Measurements from ENCODE around the gene CDS2. TPM values are rescaled to one million over a fixed set of nuclear protein-coding genes. Genes with fewer than 3 reads are reported as not detected.

Gene CDS2
- total RNA-seq, 3 donors from 2014 or later (not counting 1 experiment from before 2014, with no cell fraction given) = 45.6 to 54.7 (median 53.8) TPM

GRCh38 chr20:5181958-5182357 is 55.1 kb downstream of the CDS2 start:
- Histone ChIP-seq H3K27ac (ENCODE audit: low read length) (no peak overlapping the region), H3K36me3 (ENCODE audit: control insufficient read depth, insufficient read depth, low read length) (peaks cover 66% of the 10 kb centered on the region), H3K4me3 (ENCODE audit: low read length) (no peak overlapping the region), H3K9me3 (ENCODE audit: control insufficient read depth, insufficient read depth, low read length) (no peaks in the 10 kb centered on the region), H3K4me1 (ENCODE audit: control insufficient read depth, insufficient read depth, low read length) (no peaks in the 10 kb centered on the region), H3K27me3 (ENCODE audit: control insufficient read depth, insufficient read depth, low read length) (no peaks in the 10 kb centered on the region)
- intact Hi-C loops (cut with micrococcal nuclease) = no loop called here
- TF ChIP-seq CTCF (IDR thresholded peaks at IDR 0.05) = no peak
- Mint-ChIP-seq H3K27me3 (ENCODE audit: low read depth in 2 of 2) (no peaks in the 10 kb centered on the region), H3K4me1 (peaks cover 11 to 12% of the 10 kb centered on the region in 2 donors), H3K27ac (no peak overlapping the region), H3K4me3 (no peak overlapping the region), H3K9me3 (no peaks in the 10 kb centered on the region), H3K36me3 (peaks cover 14% of the 10 kb centered on the region)
- no peak for ATAC-seq
- no peak for DNase-seq

- Mint-ChIP-seq H3K4me3 (no peak overlapping the region), H3K9me3 (no peaks in the 10 kb centered on the region), H3K27ac (no peak overlapping the region), H3K36me3 (peaks cover 14% of the 10 kb centered on the region), H3K27me3 (ENCODE audit: low read depth in 2 of 2) (no peaks in the 10 kb centered on the region), H3K4me1 (peaks cover 11 to 12% of the 10 kb centered on the region in 2 donors)
- Histone ChIP-seq H3K4me1 (ENCODE audit: control insufficient read depth, insufficient read depth, low read length) (no peaks in the 10 kb centered on the region), H3K27ac (ENCODE audit: low read length) (no peak overlapping the region), H3K9me3 (ENCODE audit: control insufficient read depth, insufficient read depth, low read length) (no peaks in the 10 kb centered on the region), H3K36me3 (ENCODE audit: control insufficient read depth, insufficient read depth, low read length) (peaks cover 68% of the 10 kb centered on the region), H3K4me3 (ENCODE audit: low read length) (no peak overlapping the region), H3K27me3 (ENCODE audit: control insufficient read depth, insufficient read depth, low read length) (no peaks in the 10 kb centered on the region)
- DNase-seq (no peak), ATAC-seq (no peak)
- intact Hi-C loops (cut with micrococcal nuclease) = no loop called here
- no peak for TF ChIP-seq CTCF (IDR thresholded peaks at IDR 0.05)
- WGBS (ENCODE audit: insufficient coverage) = 92% methylated on average over 1 of the region's 2 CpGs
These were observed 55.9 kb downstream of the CDS2 start for GRCh38 chr20:5182615-5183254.

DNA sequence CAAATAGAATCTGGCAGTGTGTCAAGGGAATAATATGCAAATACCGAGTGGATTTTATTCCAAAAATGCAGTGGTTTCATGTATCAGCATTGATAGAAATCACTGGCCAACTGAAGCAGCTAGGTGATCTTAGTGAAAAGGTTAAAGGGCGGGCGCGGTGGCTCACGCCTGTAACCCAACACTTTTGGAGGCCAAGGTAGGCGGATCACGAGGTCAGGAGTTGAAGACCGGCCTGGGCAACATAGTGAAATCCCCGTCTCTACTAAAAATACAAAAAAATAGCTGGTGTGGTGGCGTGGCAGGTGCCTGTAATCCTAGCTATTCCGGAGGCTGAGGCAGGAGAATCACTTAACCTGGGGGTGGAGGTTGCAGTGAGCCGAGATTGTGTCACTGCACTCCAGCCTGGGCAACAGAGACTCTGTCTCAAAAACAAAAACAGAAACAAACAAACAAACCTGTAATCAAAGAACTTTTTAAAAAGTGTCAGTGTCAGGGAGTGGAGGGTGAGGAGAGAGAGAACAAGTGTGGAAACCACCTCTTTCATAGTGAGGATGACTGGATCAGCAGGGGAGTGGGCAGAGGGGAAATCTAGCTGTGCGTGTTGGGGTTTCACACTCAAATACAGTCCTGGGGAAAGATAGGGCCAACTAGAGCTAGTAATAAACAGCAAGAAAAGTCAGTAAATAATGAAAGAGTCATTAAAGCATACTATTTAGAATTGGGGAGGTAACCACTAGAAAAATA is 57.1 kb downstream of the CDS2 start:
- no peaks in the 10 kb centered on the region for H3K27me3 Mint-ChIP-seq (ENCODE audit: low read depth in 2 of 2)
- H3K4me1 Mint-ChIP-seq = peaks cover 4 to 6% of the 10 kb centered on the region in 2 donors
- peaks cover 71% of the 10 kb centered on the region for H3K36me3 ChIP-seq (ENCODE audit: control insufficient read depth, insufficient read depth, low read length)
- H3K27ac ChIP-seq (ENCODE audit: low read length) = no peak overlapping the region
- intact Hi-C loops (cut with micrococcal nuclease) = no loop called here
- no peaks in the 10 kb centered on the region for H3K9me3 Mint-ChIP-seq
- H3K4me3 Mint-ChIP-seq = no peak overlapping the region
- H3K4me1 ChIP-seq (ENCODE audit: control insufficient read depth, insufficient read depth, low read length) = no peaks in the 10 kb centered on the region
- no peak for TF ChIP-seq CTCF (IDR thresholded peaks at IDR 0.05)
- peak in 1 of 3 donors; percentile 31 for ATAC-seq
- no peaks in the 10 kb centered on the region for H3K27me3 ChIP-seq (ENCODE audit: control insufficient read depth, insufficient read depth, low read length)
- DNase-seq = no peak
- no peak overlapping the region for H3K4me3 ChIP-seq (ENCODE audit: low read length)
- H3K9me3 ChIP-seq (ENCODE audit: control insufficient read depth, insufficient read depth, low read length) = no peaks in the 10 kb centered on the region
- WGBS (ENCODE audit: insufficient coverage) = 94% methylated on average over 12 of the region's 13 CpGs
- no peak overlapping the region for H3K27ac Mint-ChIP-seq
- peaks cover 14% of the 10 kb centered on the region for H3K36me3 Mint-ChIP-seq
